ENCODE results near the gene KLHL15. TPM values are rescaled to one million over a fixed set of nuclear protein-coding genes. Genes with fewer than 3 reads are reported as not detected.

KLHL15 gene
- total RNA-seq, 4 donors from 2014 or later = 0.60 to 6.7 (median 5.3) TPM

DNA sequence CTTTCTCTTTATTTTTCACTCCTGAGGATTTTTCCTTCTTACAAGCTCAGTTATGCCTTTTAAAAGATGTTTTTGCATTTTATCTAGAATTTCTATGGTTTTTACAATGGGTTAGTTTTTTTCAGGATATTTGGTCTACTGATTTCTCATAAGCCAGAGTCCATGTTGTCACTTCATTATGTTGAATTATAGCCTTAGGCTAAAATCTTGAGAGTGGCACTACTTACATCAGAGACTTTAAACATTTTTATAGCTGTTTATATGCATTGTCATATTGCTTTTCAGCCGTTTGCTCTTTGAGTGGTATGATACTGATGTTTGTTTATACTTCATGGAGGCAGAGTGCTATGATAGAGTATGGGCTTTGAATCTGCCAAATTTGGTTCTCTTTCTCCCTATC lies 82.8 kb downstream of the KLHL15 start:
- in situ Hi-C loops (cut with MboI; ENCODE audit: low pct_ligation_motif_present in 1 of 4, low pct_unique_long_range_greater_than_20kb in 1 of 4, low sequenced_read_pairs in 3 of 4) (no loop called here), intact Hi-C loops (cut with DNase I; ENCODE audit: low total_unique reads) (no loop called here)
- H3K27me3 ChIP-seq = no peaks in the 10 kb centered on the region
- DNase-seq = no peak
- no peaks in the 10 kb centered on the region for H3K9me3 ChIP-seq
- TF ChIP-seq, protein P1, sequence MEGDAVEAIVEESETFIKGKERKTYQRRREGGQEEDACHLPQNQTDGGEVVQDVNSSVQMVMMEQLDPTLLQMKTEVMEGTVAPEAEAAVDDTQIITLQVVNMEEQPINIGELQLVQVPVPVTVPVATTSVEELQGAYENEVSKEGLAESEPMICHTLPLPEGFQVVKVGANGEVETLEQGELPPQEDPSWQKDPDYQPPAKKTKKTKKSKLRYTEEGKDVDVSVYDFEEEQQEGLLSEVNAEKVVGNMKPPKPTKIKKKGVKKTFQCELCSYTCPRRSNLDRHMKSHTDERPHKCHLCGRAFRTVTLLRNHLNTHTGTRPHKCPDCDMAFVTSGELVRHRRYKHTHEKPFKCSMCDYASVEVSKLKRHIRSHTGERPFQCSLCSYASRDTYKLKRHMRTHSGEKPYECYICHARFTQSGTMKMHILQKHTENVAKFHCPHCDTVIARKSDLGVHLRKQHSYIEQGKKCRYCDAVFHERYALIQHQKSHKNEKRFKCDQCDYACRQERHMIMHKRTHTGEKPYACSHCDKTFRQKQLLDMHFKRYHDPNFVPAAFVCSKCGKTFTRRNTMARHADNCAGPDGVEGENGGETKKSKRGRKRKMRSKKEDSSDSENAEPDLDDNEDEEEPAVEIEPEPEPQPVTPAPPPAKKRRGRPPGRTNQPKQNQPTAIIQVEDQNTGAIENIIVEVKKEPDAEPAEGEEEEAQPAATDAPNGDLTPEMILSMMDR (IDR thresholded peaks at IDR 0.05) = no peak
- no peak for TF ChIP-seq POLR2A (IDR thresholded peaks at IDR 0.05)
- no peak for TF ChIP-seq POLR2AphosphoS5 (IDR thresholded peaks at IDR 0.05)
- no peak for TF ChIP-seq EP300 (IDR thresholded peaks at IDR 0.05; ENCODE audit: low read depth)
- WGBS, 2 donors (ENCODE audit: low coverage in 1 of 2) = 15% methylated on average over 1 of the region's 1 CpG; no CpG with 5 or more reads in 1 of the 2 donors
- H3K27ac ChIP-seq = no peak overlapping the region
- H3K4me1 ChIP-seq = no peaks in the 10 kb centered on the region
- H3K4me3 ChIP-seq = no peak overlapping the region
- H3K36me3 ChIP-seq = no peaks in the 10 kb centered on the region

- WGBS, 2 donors (ENCODE audit: low coverage in 1 of 2) = 38 to 86% methylated on average over 1 of the region's 1 CpG
Observed at GRCh38 chrX:23939203-23939602, 87.8 kb downstream of the KLHL15 start.

DNA sequence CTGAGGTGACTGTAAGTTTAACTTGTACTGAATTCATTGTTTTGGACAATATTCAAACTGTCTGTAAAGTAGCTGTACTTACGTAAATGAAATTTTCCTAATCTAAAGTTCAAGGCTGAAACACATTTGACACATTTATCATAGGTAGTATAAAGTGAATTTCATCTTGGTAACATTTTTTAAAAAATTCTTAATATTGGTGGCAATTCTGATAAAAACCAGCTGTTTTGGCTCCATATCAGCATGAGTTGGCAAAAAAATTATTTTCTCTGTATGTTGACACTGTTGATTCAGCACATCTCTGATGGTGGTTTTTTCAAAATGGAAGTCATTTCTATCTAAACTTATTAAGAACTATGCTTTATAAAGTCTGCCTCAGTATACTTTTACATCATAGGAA lies 88.3 kb downstream of the KLHL15 start:
- TF ChIP-seq POLR2AphosphoS5 (IDR thresholded peaks at IDR 0.05) (no peak), EP300 (IDR thresholded peaks at IDR 0.05; ENCODE audit: low read depth) (no peak), POLR2A (IDR thresholded peaks at IDR 0.05) (no peak)
- TF ChIP-seq, protein P1 (IDR thresholded peaks at IDR 0.05) = no peak
- Histone ChIP-seq H3K36me3 (no peaks in the 10 kb centered on the region), H3K4me3 (no peak overlapping the region), H3K4me1 (no peaks in the 10 kb centered on the region), H3K9me3 (no peaks in the 10 kb centered on the region), H3K27ac (no peak overlapping the region), H3K27me3 (no peaks in the 10 kb centered on the region)
- intact Hi-C loops (cut with DNase I; ENCODE audit: low total_unique reads) (no loop called here), in situ Hi-C loops (cut with MboI; ENCODE audit: low pct_ligation_motif_present in 1 of 4, low pct_unique_long_range_greater_than_20kb in 1 of 4, low sequenced_read_pairs in 3 of 4) (no loop called here)
- DNase-seq = no peak
- WGBS, 2 donors (ENCODE audit: low coverage in 1 of 2) = 57 to 71% methylated on average over 1 of the region's 1 CpG

More at GRCh38 chrX:23939203-23939602, 87.8 kb downstream of the KLHL15 start:
- H3K4me1 ChIP-seq = no peaks in the 10 kb centered on the region
- TF ChIP-seq POLR2AphosphoS5 (IDR thresholded peaks at IDR 0.05) (no peak), POLR2A (IDR thresholded peaks at IDR 0.05) (no peak)
- H3K4me3 ChIP-seq = no peak overlapping the region
- in situ Hi-C loops (cut with MboI; ENCODE audit: low pct_ligation_motif_present in 1 of 4, low pct_unique_long_range_greater_than_20kb in 1 of 4, low sequenced_read_pairs in 3 of 4) = no loop called here
- no peaks in the 10 kb centered on the region for H3K36me3 ChIP-seq
- no peak for DNase-seq
- no peaks in the 10 kb centered on the region for H3K9me3 ChIP-seq
- H3K27ac ChIP-seq = no peak overlapping the region
- intact Hi-C loops (cut with DNase I; ENCODE audit: low total_unique reads) = no loop called here
- no peaks in the 10 kb centered on the region for H3K27me3 ChIP-seq

GRCh38 chrX:23937100-23937499 lies 89.9 kb downstream of the KLHL15 start:
- Histone ChIP-seq H3K36me3 (no peaks in the 10 kb centered on the region), H3K27ac (no peak overlapping the region), H3K4me1 (no peaks in the 10 kb centered on the region), H3K9me3 (no peaks in the 10 kb centered on the region), H3K4me3 (no peak overlapping the region), H3K27me3 (no peaks in the 10 kb centered on the region)
- DNase-seq = no peak
- TF ChIP-seq POLR2A (IDR thresholded peaks at IDR 0.05) = no peak
- TF ChIP-seq, protein P1 (IDR thresholded peaks at IDR 0.05) = no peak
- no peak for TF ChIP-seq EP300 (IDR thresholded peaks at IDR 0.05; ENCODE audit: low read depth)
- no peak for TF ChIP-seq POLR2AphosphoS5 (IDR thresholded peaks at IDR 0.05)
- intact Hi-C loops (cut with DNase I; ENCODE audit: low total_unique reads) (no loop called here), in situ Hi-C loops (cut with MboI; ENCODE audit: low pct_ligation_motif_present in 1 of 4, low pct_unique_long_range_greater_than_20kb in 1 of 4, low sequenced_read_pairs in 3 of 4) (no loop called here)
- 72% methylated on average over 4 of the region's 4 CpGs; no CpG with 5 or more reads in 1 of the 2 donors for WGBS, 2 donors (ENCODE audit: low coverage in 1 of 2)

DNA sequence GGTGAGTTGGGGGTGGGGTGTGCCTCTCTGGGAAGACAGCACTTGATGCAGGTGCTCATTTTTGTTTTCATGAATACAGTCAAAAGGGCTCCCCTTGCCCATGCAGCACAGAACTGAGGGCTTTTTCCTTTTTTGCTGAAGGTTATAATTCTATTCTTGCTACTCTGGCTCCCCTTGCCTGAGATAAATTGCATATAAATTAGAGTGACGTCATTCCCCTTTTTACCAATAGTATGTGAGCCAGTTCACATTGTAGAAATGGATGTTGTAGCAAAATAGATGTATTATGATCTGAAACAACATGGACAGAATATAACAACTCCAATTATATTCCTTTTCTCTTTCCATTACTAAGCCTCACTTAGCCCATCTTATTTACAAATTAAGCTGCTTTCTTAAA lies 90.8 kb downstream of the KLHL15 start:
- in situ Hi-C loops (cut with MboI; ENCODE audit: low pct_ligation_motif_present in 1 of 4, low pct_unique_long_range_greater_than_20kb in 1 of 4, low sequenced_read_pairs in 3 of 4) = no loop called here
- Histone ChIP-seq H3K36me3 (no peaks in the 10 kb centered on the region), H3K27ac (no peak overlapping the region), H3K27me3 (no peaks in the 10 kb centered on the region), H3K4me1 (no peaks in the 10 kb centered on the region), H3K9me3 (no peaks in the 10 kb centered on the region), H3K4me3 (no peak overlapping the region)
- DNase-seq = no peak
- 17 to 50% methylated on average over 1 of the region's 1 CpG for WGBS, 2 donors (ENCODE audit: low coverage in 1 of 2)
- TF ChIP-seq, protein P1 (IDR thresholded peaks at IDR 0.05) = no peak
- TF ChIP-seq POLR2AphosphoS5 (IDR thresholded peaks at IDR 0.05) (no peak), POLR2A (IDR thresholded peaks at IDR 0.05) (no peak), EP300 (IDR thresholded peaks at IDR 0.05; ENCODE audit: low read depth) (no peak)
- intact Hi-C loops (cut with DNase I; ENCODE audit: low total_unique reads) = no loop called here
